ENCODE results near the gene NPSR1. TPM values are rescaled to one million over a fixed set of nuclear protein-coding genes. Genes with fewer than 3 reads are reported as not detected.

Gene NPSR1
- total RNA-seq, 1 experiment from 2014 or later, result not detected

DNA sequence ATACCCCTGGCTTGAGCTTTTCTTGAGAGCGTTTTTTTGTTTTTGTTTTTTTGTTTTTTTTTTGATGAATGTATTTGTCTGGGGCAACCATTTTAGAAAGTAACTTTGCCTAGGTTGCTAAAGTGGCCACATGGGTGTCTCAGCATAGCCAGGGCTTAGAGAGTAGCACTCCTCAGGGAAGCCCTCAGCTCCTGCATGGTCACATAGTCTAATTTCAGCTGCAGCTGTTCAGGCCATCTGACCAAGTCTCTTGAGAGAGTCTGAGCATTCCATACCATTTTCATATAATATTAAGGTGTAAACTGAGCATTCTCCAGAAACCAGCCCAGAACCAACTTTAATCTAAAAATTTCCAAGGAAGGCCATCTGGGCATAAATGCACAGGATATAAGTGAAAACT lies 186.4 kb downstream of the NPSR1 start:
- no peak overlapping the region for H3K23ac ChIP-seq (ENCODE audit: insufficient read length, low read depth, low read length)
- H4K8ac ChIP-seq (replicated peaks; ENCODE audit: insufficient read length, low read depth, low read length), result no peak overlapping the region
- Mint-ChIP-seq H3K4me3 (no peak overlapping the region), H3K4me1 (peaks cover 8 to 16% of the 10 kb centered on the region in 2 experiments), H3K36me3 (ENCODE audit: insufficient read depth in 1 of 3, low read depth in 3 of 3) (peaks cover 0 to 15% (median 0%) of the 10 kb centered on the region in 3 experiments; a peak in 2 of 7 replicates), H3K27ac (no peak overlapping the region), H3K27me3 (ENCODE audit: low read depth) (no peaks in the 10 kb centered on the region; the same call in 1 of the 2 replicates), H3K9me3 (peaks cover 8 to 14% of the 10 kb centered on the region in 2 experiments)
- H3K27me3 ChIP-seq (ENCODE audit: insufficient read depth, low read length), result no peaks in the 10 kb centered on the region
- no peaks in the 10 kb centered on the region for H3K79me2 ChIP-seq (ENCODE audit: insufficient read depth, low read length)
- TF ChIP-seq, protein P1, sequence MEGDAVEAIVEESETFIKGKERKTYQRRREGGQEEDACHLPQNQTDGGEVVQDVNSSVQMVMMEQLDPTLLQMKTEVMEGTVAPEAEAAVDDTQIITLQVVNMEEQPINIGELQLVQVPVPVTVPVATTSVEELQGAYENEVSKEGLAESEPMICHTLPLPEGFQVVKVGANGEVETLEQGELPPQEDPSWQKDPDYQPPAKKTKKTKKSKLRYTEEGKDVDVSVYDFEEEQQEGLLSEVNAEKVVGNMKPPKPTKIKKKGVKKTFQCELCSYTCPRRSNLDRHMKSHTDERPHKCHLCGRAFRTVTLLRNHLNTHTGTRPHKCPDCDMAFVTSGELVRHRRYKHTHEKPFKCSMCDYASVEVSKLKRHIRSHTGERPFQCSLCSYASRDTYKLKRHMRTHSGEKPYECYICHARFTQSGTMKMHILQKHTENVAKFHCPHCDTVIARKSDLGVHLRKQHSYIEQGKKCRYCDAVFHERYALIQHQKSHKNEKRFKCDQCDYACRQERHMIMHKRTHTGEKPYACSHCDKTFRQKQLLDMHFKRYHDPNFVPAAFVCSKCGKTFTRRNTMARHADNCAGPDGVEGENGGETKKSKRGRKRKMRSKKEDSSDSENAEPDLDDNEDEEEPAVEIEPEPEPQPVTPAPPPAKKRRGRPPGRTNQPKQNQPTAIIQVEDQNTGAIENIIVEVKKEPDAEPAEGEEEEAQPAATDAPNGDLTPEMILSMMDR (conservative IDR thresholded peaks at IDR 0.05), result no peak
- H2AFZ ChIP-seq (ENCODE audit: low read length), result no peak overlapping the region
- H2BK15ac ChIP-seq (ENCODE audit: low read depth, low read length), result no peak overlapping the region
- no peak overlapping the region for H3K14ac ChIP-seq (ENCODE audit: insufficient read depth, low read length)
- H3K79me1 ChIP-seq (ENCODE audit: insufficient read depth, low read depth, low read length, poor library complexity, severe bottlenecking), result no peaks in the 10 kb centered on the region
- no peaks in the 10 kb centered on the region for H3K23me2 ChIP-seq (ENCODE audit: insufficient read length, low read depth, low read length, poor library complexity, severe bottlenecking)
- no peak overlapping the region for H2BK20ac ChIP-seq (ENCODE audit: low read depth, low read length, poor library complexity, severe bottlenecking)
- no peak overlapping the region for H3K4me2 ChIP-seq (ENCODE audit: insufficient read depth, insufficient read length, low read length)
- H2BK5ac ChIP-seq (ENCODE audit: insufficient read length, low read length), result no peak overlapping the region
- H3K4ac ChIP-seq (ENCODE audit: low read depth, low read length), result no peak overlapping the region
- H2AK5ac ChIP-seq (ENCODE audit: insufficient read length, low read length), result no peak overlapping the region
- no peak overlapping the region for H3K9ac ChIP-seq (ENCODE audit: extremely low read depth, insufficient read length, low read length)
- H4K20me1 ChIP-seq (ENCODE audit: control insufficient read depth, insufficient read depth, insufficient read length), result no peaks in the 10 kb centered on the region
- H3K9me3 ChIP-seq (ENCODE audit: control insufficient read depth, low read depth, low read length), result no peaks in the 10 kb centered on the region
- H2BK12ac ChIP-seq (ENCODE audit: insufficient read length, low read depth, low read length), result no peak overlapping the region
- no peak for DNase-seq
- H3K4me1 ChIP-seq (ENCODE audit: insufficient read depth, low read length), result no peaks in the 10 kb centered on the region
- H3T11ph ChIP-seq (ENCODE audit: low read length), result no peak overlapping the region
- no peak overlapping the region for H3K18ac ChIP-seq (ENCODE audit: insufficient read length, low read depth, low read length)
- H4K5ac ChIP-seq (ENCODE audit: insufficient read length, low read depth, low read length), result no peak overlapping the region
- no CpG with 5 or more reads among the region's 1 CpG for WGBS (ENCODE audit: extremely low coverage, insufficient read length, low lambda C conversion rate)
- no peak overlapping the region for H3K56ac ChIP-seq (ENCODE audit: insufficient read length, low read depth, low read length)
- no peak overlapping the region for H2BK120ac ChIP-seq (ENCODE audit: low read depth, low read length, poor library complexity, severe bottlenecking)
- H4K91ac ChIP-seq (ENCODE audit: insufficient read length, low read depth, low read length), result no peak overlapping the region
- H3K27ac ChIP-seq (ENCODE audit: insufficient read length, low read depth, low read length), result no peak overlapping the region
